ENCODE data around the gene CD44.

Gene CD44

GRCh38 chr11:35218956-35219355 is 80.0 kb downstream of the CD44 start:
- Histone ChIP-seq H4K20me1 (ENCODE audit: low read depth, low read length) (no peaks in the 10 kb centered on the region), H3K4me2 (ENCODE audit: low read depth, low read length, poor library complexity, severe bottlenecking) (no peak overlapping the region), H3K79me2 (ENCODE audit: insufficient read depth, low read length) (no peaks in the 10 kb centered on the region), H3K9ac (ENCODE audit: low read length) (no peak overlapping the region), H3K36me3 (ENCODE audit: low read length) (no peaks in the 10 kb centered on the region), H3K27me3 (ENCODE audit: low read length) (no peaks in the 10 kb centered on the region), H2AFZ (ENCODE audit: low read depth, low read length, severe bottlenecking) (no peak overlapping the region), H3K27ac (ENCODE audit: low read depth, low read length) (no peak overlapping the region), H3F3A (ENCODE audit: insufficient read depth) (no peaks in the 10 kb centered on the region), H3K9me3 (ENCODE audit: insufficient read depth, low read length) (no peaks in the 10 kb centered on the region), H3K4me3 (ENCODE audit: insufficient read depth, low read length, poor library complexity, severe bottlenecking) (no peak overlapping the region), H3K9me2 (replicated peaks; ENCODE audit: insufficient read depth, low read length) (no peaks in the 10 kb centered on the region)
- TF ChIP-seq CTCF (IDR thresholded peaks at IDR 0.05; ENCODE audit: insufficient read depth, low read length, poor library complexity, severe bottlenecking): no peak
- no peak for TF ChIP-seq EZH2phosphoT487 (conservative IDR thresholded peaks at IDR 0.05; ENCODE audit: low read length)

GRCh38 chr11:35223371-35223796 is 84.4 kb downstream of the CD44 start:
- Histone ChIP-seq H2AFZ (ENCODE audit: low read depth, low read length, severe bottlenecking) (no peak overlapping the region), H3K27me3 (ENCODE audit: low read length) (no peaks in the 10 kb centered on the region), H4K20me1 (ENCODE audit: low read depth, low read length) (no peaks in the 10 kb centered on the region), H3K9ac (ENCODE audit: low read length) (no peak overlapping the region), H3K4me2 (ENCODE audit: low read depth, low read length, poor library complexity, severe bottlenecking) (no peak overlapping the region), H3K36me3 (ENCODE audit: low read length) (no peaks in the 10 kb centered on the region), H3K9me2 (replicated peaks; ENCODE audit: insufficient read depth, low read length) (no peaks in the 10 kb centered on the region), H3K79me2 (ENCODE audit: insufficient read depth, low read length) (no peaks in the 10 kb centered on the region), H3K4me3 (ENCODE audit: insufficient read depth, low read length, poor library complexity, severe bottlenecking) (no peak overlapping the region), H3F3A (ENCODE audit: insufficient read depth) (no peaks in the 10 kb centered on the region), H3K9me3 (ENCODE audit: insufficient read depth, low read length) (no peaks in the 10 kb centered on the region), H3K27ac (ENCODE audit: low read depth, low read length) (no peak overlapping the region)
- TF ChIP-seq CTCF (IDR thresholded peaks at IDR 0.05; ENCODE audit: insufficient read depth, low read length, poor library complexity, severe bottlenecking) (no peak), EZH2phosphoT487 (conservative IDR thresholded peaks at IDR 0.05; ENCODE audit: low read length) (no peak)

- no peak overlapping the region for H2AFZ ChIP-seq (ENCODE audit: low read depth, low read length, severe bottlenecking)
- H3K9me2 ChIP-seq (replicated peaks; ENCODE audit: insufficient read depth, low read length): no peaks in the 10 kb centered on the region
- H3K27me3 ChIP-seq (ENCODE audit: low read length): no peaks in the 10 kb centered on the region
- H3K36me3 ChIP-seq (ENCODE audit: low read length): no peaks in the 10 kb centered on the region
- no peaks in the 10 kb centered on the region for H3K79me2 ChIP-seq (ENCODE audit: insufficient read depth, low read length)
- H3F3A ChIP-seq (ENCODE audit: insufficient read depth): no peaks in the 10 kb centered on the region
- no peak overlapping the region for H3K27ac ChIP-seq (ENCODE audit: low read depth, low read length)
- H3K4me3 ChIP-seq (ENCODE audit: insufficient read depth, low read length, poor library complexity, severe bottlenecking): no peak overlapping the region
- H3K9ac ChIP-seq (ENCODE audit: low read length): no peak overlapping the region
- H3K9me3 ChIP-seq (ENCODE audit: insufficient read depth, low read length): no peaks in the 10 kb centered on the region
- H4K20me1 ChIP-seq (ENCODE audit: low read depth, low read length): no peaks in the 10 kb centered on the region
- TF ChIP-seq CTCF (IDR thresholded peaks at IDR 0.05; ENCODE audit: insufficient read depth, low read length, poor library complexity, severe bottlenecking): no peak
- no peak for TF ChIP-seq EZH2phosphoT487 (conservative IDR thresholded peaks at IDR 0.05; ENCODE audit: low read length)
- H3K4me2 ChIP-seq (ENCODE audit: low read depth, low read length, poor library complexity, severe bottlenecking): no peak overlapping the region
Observed at GRCh38 chr11:35223991-35224390, 85.0 kb downstream of the CD44 start.

Measured in SU-DHL-6 (cell line).